Cardiac muscle cell (in vitro differentiated cells and primary cell): ENCODE results near the gene PTGER2. TPM values are rescaled to one million over a fixed set of nuclear protein-coding genes. Genes with fewer than 3 reads are reported as not detected.

Experiments
- DNase-seq, 2 donors: peaks; one replicate each; pipeline versions ENCODE4 v3.0.0 to v3.0.0-alpha.2; 2010 to 2017; ENCODE audit warnings: low read depth in 1 of 2, low spot score in 1 of 2
- H3K27ac ChIP-seq: fragments of 200-600 bp; sonication (generic); 2 replicates; pipeline ENCODE4 v1.5.1; 2016
- H3K27me3 ChIP-seq: fragments of 200-600 bp; sonication (generic); 2 replicates; pipeline ENCODE4 v1.6.0; 2016; ENCODE audit warnings: control low read depth
- H3K36me3 ChIP-seq: fragments of 200-600 bp; sonication (generic); 2 replicates; pipeline ENCODE4 v1.5.1; 2016; ENCODE audit warnings: control low read depth
- H3K4me1 ChIP-seq: fragments of 200-600 bp; sonication (generic); 2 replicates; pipeline ENCODE4 v1.8.1; 2017; ENCODE audit warnings: low read depth, mild to moderate bottlenecking, mixed run types
- H3K4me3 ChIP-seq: fragments of 200-600 bp; sonication (generic); 2 replicates; pipeline ENCODE4 v1.5.1; 2016; ENCODE audit warnings: mild to moderate bottlenecking
- H3K9me3 ChIP-seq: fragments of 200-600 bp; sonication (generic); 2 replicates; pipeline ENCODE4 v1.5.1; 2017; ENCODE audit warnings: low read depth, mild to moderate bottlenecking, control low read depth
- polyA plus RNA-seq: library from polyadenylated mRNA; unstranded; fragments of >200 nt; fragmentation: Nextera tagmentation; extraction: Ambion mirVana; gene quantifications from 2 replicates; pipeline ENCODE4 v1.2.1, GENCODE V29; 2016
- total RNA-seq: library from RNA; depleted of rRNA; stranded (reverse); fragments of >200 nt; gene quantifications from 2 replicates; pipeline ENCODE4 v1.2.3, GENCODE V29; 2016
- TF ChIP-seq, protein P1 (sequence below): IDR thresholded peaks from 2 replicates; pipeline ENCODE4 v1.5.1; 2012; ENCODE audit warnings: low read depth, mild to moderate bottlenecking, low read length

PTGER2 gene
- total and polyA plus RNA-seq, 2 experiments from 2014 or later = not detected

DNA sequence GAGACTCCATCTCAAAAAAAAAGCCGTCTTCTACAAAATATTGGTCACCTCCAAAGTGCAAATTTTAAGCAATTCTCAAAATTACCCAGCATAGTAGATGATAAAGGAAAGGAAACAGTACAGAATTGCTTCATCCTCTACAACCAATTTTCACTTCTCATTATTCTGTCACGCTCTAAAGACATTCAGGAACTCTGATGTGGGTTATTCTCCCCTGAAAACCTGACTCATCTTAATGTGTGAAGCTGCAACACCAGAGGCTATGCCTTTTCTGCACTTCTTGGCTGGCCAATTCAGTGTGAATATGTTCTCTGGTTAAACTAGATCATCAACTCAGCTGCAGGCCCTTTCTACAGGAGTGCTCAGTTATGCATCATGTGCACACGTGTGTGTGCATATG lies 11.0 kb downstream of the PTGER2 start:
- TF ChIP-seq, protein P1, sequence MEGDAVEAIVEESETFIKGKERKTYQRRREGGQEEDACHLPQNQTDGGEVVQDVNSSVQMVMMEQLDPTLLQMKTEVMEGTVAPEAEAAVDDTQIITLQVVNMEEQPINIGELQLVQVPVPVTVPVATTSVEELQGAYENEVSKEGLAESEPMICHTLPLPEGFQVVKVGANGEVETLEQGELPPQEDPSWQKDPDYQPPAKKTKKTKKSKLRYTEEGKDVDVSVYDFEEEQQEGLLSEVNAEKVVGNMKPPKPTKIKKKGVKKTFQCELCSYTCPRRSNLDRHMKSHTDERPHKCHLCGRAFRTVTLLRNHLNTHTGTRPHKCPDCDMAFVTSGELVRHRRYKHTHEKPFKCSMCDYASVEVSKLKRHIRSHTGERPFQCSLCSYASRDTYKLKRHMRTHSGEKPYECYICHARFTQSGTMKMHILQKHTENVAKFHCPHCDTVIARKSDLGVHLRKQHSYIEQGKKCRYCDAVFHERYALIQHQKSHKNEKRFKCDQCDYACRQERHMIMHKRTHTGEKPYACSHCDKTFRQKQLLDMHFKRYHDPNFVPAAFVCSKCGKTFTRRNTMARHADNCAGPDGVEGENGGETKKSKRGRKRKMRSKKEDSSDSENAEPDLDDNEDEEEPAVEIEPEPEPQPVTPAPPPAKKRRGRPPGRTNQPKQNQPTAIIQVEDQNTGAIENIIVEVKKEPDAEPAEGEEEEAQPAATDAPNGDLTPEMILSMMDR = no peak
- no peak overlapping the region for H3K27ac ChIP-seq
- no peaks in the 10 kb centered on the region for H3K9me3 ChIP-seq
- H3K36me3 ChIP-seq = no peaks in the 10 kb centered on the region
- H3K4me3 ChIP-seq = no peak overlapping the region
- no peak for DNase-seq
- H3K27me3 ChIP-seq = no peaks in the 10 kb centered on the region
- no peaks in the 10 kb centered on the region for H3K4me1 ChIP-seq

DNA sequence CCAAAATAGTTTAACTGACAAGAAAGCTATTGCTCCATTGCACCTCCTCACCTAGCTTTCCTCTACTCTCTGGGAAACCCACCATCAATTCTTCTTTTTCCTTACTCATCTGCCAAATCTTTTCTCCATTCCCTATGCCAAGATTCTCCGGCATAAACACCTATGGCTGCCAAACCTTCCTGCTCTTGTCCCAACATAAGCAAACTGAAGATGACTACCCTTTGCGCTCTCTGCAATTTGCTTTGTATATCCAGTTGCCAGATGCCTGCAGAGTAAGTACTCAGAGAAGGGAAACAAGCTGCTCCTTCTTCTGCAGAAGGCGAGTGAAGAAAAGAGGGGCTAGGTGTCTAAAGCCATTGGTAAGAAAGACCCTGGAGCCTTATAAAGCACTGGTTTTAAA lies 11.5 kb downstream of the PTGER2 start:
- DNase-seq = no peak
- TF ChIP-seq, protein P1 = no peak
- H3K4me3 ChIP-seq = no peak overlapping the region
- H3K9me3 ChIP-seq = no peaks in the 10 kb centered on the region
- H3K27ac ChIP-seq = no peak overlapping the region
- no peaks in the 10 kb centered on the region for H3K27me3 ChIP-seq
- H3K4me1 ChIP-seq = no peaks in the 10 kb centered on the region
- no peaks in the 10 kb centered on the region for H3K36me3 ChIP-seq

DNA sequence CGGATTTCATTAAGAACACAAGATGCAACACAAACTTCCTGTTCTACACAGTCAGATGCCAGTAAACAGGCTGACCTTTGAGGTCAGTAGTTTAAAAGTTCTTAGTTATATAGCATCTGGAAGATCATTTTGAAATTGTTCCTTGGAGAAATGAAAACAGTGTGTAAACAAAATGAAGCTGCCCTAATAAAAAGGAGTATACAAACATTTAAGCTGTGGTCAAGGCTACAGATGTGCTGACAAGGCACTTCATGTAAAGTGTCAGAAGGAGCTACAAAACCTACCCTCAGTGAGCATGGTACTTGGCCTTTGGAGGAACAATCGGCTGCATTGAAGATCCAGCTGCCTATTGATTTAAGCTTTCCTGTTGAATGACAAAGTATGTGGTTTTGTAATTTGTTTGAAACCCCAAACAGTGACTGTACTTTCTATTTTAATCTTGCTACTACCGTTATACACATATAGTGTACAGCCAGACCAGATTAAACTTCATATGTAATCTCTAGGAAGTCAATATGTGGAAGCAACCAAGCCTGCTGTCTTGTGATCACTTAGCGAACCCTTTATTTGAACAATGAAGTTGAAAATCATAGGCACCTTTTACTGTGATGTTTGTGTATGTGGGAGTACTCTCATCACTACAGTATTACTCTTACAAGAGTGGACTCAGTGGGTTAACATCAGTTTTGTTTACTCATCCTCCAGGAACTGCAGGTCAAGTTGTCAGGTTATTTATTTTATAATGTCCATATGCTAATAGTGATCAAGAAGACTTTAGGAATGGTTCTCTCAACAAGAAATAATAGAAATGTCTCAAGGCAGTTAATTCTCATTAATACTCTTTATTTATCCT lies 13.5 kb downstream of the PTGER2 start:
- H3K9me3 ChIP-seq = no peaks in the 10 kb centered on the region
- no peaks in the 10 kb centered on the region for H3K27me3 ChIP-seq
- no peak overlapping the region for H3K4me3 ChIP-seq
- DNase-seq = no peak
- TF ChIP-seq, protein P1 = no peak
- no peaks in the 10 kb centered on the region for H3K4me1 ChIP-seq
- no peaks in the 10 kb centered on the region for H3K36me3 ChIP-seq
- H3K27ac ChIP-seq = no peak overlapping the region

DNA sequence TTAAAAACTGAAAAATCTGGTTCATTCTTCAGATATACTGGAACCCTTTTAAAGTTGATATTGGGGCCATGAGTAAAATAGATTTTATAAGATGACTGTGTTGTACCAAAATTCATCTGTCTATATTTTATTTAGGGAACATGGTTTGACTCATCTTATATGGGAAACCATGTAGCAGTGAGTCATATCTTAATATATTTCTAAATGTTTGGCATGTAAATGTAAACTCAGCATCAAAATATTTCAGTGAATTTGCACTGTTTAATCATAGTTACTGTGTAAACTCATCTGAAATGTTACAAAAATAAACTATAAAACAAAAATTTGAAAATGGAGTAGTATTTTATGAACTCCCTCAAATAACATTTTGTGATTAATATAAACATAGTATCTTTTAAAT lies 14.2 kb downstream of the PTGER2 start:
- no peak overlapping the region for H3K4me3 ChIP-seq
- H3K27me3 ChIP-seq = no peaks in the 10 kb centered on the region
- peak in 1 of 2 donors; percentile 40 for DNase-seq
- no peaks in the 10 kb centered on the region for H3K9me3 ChIP-seq
- H3K36me3 ChIP-seq = no peaks in the 10 kb centered on the region
- TF ChIP-seq, protein P1 = no peak
- no peak overlapping the region for H3K27ac ChIP-seq
- no peaks in the 10 kb centered on the region for H3K4me1 ChIP-seq

DNA sequence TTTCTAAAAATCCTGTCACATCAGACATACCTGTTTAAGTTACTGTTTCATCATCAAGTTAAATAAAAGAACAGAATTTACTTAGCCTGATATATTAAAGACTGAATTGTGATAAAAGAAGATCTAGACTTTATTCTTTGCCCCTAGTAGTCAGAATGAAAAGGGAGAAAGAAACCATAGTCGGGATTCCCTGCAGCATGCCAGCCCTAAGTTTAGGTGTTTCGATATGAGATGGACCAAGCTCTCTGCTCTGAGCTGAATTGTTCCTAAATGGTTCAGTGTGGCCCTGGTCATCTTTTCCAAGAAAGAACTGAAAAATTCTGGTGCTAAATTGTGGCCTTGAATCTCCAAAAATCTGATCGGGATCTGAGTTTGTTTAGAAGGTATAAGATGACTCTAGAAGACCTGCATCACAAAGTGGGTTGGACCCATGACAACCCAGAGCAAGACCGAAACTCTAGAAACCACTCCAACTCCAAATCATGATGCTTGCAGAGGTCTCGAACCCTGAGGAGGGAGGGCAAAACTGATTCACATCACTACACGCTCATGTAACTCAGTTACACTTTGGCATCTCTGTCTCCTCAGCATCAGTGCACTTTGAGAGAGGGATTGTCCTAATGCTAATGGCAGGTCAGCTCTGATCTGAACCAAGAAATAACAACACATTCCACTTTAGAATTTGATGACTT lies 15.7 kb downstream of the PTGER2 start:
- Histone ChIP-seq H3K4me1 (no peaks in the 10 kb centered on the region), H3K4me3 (no peak overlapping the region), H3K9me3 (no peaks in the 10 kb centered on the region), H3K27ac (no peak overlapping the region), H3K27me3 (no peaks in the 10 kb centered on the region), H3K36me3 (no peaks in the 10 kb centered on the region)
- TF ChIP-seq, protein P1 = no peak
- DNase-seq = no peak
